Stimulated activated CD4-positive, alpha-beta T cell treated with anti-CD3 and anti-CD28 coated beads, Interleukin-15, amount 100 ng/mL, for 1 hour (primary cell): ENCODE results near the gene PKNOX2.

Experiments used
- DNase-seq, 2 donors: peaks; one replicate each; pipeline ENCODE4 v3.0.0-alpha.2; 2020; ENCODE audit warnings: low read depth in 1 of 2, low spot score in 1 of 2

The PKNOX2 gene

DNA sequence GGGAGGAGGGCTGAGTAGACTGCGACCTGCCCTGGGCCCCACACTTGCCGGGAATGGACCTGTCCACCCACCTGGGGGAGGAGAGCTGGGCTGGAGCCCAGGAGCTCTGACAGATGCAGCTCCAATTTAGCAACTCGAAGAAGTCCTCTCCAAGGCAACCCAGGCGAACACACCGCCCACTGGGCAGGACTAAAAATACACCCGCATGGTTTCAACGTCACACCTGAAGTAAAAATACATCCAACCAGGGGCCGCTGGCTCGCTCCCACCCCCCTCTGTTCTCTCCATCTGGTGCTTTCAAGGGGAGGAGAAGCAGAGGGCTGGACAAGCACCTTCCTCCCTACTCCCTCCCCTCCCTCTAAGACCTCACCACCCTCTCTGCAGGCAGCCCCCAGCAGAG, 211.6 kb downstream of the PKNOX2 start:
- no peak for DNase-seq

DNA sequence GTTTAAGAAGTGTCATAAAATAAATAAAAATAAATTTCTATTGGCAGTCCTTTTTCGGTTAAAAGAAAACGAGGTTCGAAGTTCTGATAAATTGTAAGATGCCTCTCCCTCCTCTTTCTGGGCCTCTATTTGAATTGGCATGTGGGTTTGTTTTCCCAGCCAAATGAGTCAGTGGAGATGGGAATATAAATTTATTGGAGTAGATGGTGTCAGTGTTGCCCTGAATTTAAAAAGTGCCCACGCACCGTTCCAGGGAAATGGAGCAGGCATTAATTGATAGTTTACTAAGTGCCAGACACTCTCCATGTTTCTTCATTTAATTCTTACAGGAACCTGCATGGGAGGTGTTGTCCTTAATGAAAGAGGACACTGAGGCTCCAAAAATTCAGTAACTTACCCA, 212.3 kb downstream of the PKNOX2 start:
- no peak for DNase-seq

DNA sequence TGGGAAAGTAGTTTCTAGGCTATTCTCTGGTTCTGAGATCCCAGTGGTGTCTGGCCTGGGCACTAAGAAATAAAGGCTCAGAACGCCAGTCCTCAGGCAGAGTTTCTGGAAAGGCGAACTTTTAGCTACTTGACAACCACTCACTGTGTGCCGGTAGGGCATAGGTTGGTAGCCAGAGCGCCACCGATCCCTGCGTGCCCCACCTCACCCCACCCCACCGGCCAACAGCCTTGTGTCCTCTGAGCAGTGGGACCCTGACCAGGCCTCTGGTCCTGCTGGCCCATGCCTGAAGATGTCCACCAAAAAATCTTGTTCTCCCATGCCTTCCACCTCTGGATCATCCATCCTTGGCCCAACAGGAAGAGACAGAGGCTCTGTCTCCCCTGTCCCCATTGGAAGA, 213.5 kb downstream of the PKNOX2 start:
- DNase-seq = no peak

DNA sequence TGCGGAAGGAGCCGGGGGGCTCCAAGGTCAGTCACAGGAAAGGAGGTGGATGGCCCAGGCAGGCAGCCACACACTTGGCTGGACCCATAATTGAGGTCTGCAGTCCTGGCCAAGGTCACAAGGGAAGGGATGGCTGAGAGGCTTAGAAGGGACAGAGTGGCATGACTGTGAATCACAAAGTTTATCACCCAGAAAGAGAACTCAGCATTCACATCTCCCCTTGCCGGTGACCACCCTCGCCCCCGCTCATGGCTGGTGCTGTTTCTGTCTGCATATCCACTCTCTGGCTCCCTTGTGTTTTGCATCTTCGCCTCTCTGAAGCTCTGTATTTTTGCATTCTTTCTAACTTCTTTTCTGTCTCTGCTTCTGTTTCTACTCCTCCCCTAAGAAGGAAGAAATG, 214.0 kb downstream of the PKNOX2 start:
- DNase-seq = no peak

DNA sequence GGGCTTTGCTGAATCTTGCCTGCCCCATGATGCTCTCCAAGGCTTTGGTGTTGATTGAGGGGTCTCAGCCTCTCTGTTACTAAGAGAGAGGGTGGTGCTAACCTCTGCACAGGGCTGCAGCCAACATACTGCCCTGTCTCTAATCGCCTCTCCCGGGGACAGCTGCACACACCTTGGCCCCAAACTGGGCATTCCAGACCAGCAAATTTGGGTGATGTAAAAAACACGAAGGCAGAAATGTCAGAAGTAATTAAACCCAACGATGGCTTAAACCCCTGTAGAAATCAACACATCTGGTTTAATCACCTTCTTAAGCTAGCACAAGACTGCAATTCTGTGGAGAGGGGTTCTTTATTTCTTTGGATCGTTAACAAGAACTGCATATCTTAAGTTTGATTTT, 215.0 kb downstream of the PKNOX2 start:
- DNase-seq = no peak

DNA sequence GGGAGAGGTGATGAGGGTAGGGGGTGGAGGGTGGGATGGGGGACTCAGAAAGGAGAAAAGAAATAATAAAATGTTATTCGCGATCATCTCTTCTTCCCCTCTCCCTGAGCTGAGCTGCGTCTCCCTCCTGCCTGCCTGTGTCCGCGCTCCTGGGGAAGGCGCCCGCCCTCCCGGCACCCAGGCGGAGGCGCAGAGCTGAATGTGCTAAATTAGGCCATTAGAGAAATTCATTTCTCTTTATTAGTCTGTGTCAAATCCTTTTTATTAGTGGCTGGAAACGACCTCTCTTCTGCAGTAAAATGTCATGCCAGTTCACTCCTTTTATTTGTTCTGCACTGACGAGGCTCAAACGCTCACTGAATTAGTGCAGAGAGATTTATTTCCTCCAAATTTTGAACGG, 215.4 kb downstream of the PKNOX2 start:
- DNase-seq = no peak

DNA sequence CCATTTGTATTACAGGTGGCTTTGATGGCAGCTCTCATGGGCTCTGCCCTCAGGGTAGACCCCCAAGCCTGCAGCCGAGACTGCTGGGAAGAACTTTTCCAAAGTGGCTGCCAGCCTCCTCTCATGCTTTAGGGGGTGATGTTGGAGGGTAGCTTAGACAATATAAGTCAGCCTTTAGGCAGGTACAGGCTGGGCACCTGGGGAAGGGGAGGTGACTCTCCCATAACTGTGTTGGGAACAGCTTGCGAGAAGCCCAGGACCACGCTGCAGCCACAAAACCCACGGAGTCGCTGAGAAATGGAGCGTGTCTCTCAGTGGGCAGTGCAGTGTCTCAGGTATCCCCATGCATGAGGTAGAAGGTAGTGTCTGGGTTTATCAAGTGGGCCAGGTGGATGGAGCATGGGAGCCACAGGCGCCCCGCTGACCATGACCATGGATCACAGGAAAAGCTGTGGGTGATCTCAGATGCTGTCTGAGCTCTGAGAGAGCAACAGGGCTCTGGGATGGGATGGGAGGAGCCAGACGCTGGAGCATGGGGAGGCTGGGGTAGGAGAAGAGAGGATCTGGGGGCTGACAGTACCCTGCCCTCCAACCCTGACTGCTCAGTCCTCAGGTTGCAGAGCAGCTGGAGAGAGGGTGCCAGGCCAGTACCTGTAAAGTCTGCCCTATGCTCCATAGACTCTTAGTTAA, 216.3 kb downstream of the PKNOX2 start:
- DNase-seq = no peak

DNA sequence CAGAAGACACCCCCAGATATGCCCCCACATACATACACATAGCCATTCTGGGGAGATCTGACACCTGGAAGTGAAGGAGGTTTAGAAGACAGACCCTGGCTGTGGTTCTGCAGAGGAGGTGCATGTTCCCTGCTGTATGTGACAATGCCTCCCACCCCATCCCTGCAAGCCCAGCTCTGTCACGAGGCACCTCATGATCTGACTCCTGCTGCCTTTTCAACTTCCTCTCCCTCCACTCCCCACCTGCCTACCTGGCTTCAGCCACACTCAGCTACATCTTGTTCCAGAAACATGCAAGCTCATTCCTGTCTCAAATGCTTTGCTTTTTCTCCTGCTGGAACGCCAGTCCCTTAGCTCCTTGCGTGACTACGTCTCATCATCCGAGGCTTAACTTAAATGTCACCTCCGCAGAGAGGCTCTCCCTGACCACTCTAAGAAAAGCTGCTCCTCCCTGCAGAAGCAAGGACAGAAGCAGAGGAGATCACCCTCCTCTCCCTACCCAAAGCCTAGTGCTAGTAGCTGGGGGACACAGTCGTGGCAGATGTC, 217.0 kb downstream of the PKNOX2 start:
- DNase-seq = no peak

DNA sequence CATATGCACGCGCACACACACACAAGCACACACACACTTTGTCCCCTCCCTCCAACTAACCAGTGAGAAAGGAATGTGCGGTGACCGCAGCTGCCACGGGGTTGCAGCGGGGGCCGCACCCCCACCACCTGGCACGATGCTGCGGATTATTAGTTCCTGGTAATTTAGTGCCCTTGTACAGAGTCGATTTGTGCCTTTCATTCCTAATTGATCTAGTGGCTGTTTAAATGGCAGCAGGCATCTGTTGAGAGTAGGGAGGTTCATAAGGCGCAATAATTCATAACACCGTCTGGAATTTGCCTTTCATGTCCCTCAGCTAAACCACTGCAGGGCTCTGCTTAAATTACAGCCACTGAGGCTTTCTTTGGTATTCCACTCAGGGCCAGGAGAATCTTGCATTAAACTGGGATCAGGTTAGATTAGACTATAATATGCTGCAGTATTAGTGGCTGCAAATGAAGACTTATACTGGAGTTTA, 217.8 kb downstream of the PKNOX2 start:
- no peak for DNase-seq

DNA sequence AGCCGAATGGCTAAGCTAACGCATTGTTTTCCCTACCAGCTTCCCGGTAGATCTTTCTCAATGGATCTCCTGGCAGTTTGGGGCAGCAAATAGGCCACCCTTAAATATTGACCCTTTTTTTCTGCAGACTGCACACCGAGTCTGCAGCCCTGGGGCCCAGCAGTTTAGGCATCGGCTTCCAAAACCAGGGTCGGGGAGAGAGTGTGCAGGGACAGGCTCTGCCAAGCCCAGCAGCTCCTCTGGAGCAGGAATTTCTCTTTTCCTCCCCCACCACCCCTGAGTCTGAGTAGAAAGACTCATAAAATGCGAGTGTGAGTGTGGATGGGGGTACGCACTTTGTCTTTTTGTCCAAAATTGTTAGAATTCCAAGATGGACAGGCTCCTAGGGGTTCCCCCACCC, 218.3 kb downstream of the PKNOX2 start:
- no peak for DNase-seq

DNA sequence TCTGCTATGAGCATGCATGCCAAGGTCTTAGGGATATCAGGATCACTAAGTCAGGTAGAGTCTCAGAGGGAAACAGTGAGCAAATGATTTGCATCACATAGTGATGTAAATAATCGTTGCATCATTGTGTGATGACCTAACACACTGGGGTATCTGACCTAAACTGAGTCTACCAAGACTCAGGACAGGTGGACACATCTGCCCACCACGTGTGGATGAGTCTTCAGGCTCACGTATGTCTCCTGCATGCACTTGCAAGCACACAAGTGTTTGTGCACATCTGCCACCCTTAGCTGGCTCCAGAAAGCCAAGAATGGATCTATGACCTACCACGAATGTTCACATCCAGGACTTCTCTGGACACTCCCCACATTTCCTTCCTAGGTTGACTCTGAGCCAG, 220.3 kb downstream of the PKNOX2 start:
- no peak for DNase-seq

DNA sequence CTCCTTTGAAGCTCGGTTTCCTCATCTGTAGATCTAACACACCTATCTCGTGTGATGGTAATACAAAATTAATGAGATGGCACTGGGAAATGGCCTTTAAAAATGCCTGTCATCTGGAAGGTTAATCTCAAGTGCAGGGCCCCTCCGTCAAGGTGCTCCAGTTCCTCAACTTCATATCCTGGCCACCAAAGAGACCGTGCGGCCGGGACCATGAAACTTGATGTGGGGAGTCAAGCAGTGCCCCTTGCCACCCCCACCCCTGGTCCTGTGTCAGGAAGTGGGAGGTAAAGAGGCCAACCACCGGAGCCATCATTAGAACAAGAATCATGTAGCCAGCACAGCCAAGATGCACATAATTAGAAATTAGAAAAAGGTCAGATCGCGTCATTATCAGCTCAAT, 223.3 kb downstream of the PKNOX2 start:
- no peak for DNase-seq

DNA sequence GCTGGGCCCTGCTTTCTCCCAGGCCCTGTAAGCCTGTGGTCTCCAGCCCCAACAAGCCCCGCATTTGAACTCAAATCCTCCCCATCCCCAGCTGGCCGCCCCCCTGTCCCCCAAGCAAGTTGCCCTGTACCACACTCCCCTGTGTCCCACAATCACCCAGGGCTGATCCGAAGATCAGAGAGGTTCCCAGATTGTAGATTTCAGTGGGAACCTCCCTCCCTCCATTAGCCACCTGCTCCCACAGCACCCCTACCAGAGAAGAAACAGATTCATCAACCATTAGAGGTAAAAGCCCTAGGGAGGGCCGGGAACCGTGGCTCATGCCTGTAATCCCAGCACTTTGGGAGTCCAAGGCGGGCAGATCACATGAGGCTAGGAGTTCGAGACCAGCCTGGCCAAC, 224.1 kb downstream of the PKNOX2 start:
- DNase-seq = no peak

DNA sequence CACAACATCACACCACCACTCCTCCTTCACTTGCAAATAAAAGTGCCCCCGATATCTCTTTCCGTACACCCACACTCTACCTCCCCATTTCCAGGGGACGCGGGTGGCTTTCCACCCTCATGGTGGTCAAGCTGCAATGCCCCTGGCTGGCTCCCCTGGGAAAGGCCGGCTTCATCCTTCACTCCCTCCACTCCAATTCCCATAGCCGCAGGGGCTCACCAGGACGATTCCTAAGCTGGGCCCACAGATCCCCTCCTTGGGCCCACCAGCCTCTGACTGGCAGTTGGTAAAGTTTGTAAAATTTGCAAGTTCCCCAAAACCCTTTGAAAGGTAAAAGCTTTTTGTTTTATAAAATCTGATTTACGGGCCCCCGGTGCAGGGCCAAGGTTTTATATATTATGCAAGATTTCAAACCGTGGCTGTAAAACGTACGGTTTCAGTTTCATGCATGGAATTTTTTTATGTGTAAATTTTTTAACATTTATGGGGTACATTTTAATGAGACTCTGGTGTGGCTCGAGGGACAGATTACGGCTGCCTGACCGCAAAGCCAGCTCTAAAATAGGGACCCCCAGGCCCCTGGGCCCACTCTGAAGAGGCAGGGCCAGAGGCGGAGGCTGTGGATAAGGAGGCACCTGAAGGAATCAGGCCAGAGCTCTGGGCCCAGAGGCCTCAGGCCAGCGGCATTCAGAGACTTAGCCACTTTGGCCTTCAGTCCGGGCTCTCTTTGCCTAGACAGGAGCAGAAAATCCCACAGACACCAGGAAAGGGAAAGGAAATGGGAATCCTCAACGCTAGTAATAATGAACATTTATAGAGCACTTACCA, 225.0 kb downstream of the PKNOX2 start:
- no peak for DNase-seq

DNA sequence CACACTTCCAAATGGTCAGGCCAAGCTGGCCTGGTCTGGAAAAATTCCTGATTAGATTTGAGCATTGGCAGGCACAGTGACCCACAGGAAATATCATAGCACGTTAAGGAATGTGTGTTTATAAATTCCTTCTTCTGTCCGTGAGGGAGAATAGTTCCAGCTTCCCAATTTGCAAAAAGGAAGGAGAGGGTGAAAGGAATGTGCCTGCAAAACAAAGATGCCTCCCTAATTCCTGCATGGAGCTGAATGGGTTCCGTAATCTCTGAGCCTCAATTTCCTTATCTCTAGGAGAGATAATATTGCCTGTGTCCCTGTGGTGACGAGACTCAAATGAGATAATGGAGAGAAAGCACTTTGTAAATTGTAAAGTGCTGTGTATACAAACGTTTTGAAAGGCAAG, 226.4 kb downstream of the PKNOX2 start:
- DNase-seq = no peak

DNA sequence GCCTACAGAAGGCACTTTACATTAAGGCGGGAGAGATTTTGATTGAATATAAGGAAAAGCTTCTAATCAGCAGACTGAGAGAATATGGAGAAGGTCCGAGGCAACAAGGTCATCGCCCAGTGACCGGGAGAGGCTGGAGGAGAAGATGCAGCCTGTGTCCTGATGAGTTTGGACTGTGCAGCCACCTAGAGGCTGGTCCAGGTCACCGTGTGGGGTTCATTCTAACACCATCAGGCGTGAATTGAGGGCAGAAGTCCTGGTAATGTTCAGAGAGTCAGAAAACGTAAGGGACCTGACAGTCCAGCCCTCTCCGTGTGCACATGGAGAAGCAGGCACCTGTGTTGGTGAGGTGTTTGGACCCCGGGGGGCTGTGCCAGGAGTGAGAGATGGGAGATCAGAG, 228.8 kb downstream of the PKNOX2 start:
- no peak for DNase-seq

DNA sequence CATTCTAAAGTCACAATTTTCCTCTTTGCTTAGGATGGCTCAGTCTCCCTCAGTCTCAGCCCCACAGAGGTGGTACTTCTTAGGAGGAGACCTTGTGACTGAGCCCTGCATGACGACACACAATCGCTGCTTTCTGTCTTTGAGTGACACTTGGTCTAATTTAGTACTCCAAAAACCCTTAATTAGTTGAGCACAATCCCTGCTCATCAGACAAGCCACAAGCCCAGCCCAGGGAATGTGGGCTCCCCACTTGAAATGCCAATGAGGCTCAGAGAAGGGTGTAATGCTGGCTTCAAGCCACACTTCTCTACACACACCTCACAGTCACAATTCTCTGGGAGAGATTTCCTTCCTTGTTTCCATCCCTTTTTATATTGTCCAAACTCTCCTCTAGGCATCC, 229.7 kb downstream of the PKNOX2 start:
- no peak for DNase-seq

DNA sequence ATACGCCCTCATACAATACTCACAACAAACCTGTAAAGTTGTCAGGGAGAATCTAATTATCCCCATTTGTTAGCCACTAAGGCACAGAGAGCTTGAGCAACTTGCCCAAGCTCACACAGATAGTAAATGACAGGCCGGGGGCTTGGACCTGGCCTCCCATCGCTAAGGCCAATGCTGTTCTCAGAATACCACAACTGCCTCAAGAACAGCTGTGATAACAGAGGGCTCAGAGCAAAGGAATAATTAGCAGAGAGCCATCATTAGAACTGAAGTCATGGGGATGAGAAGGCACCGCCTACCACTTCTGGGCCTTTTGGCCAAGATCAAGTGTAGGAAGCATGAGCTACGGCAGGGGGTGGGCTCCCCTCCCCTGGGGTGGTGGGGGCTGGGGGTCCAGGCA, 232.9 kb downstream of the PKNOX2 start:
- DNase-seq = no peak

DNA sequence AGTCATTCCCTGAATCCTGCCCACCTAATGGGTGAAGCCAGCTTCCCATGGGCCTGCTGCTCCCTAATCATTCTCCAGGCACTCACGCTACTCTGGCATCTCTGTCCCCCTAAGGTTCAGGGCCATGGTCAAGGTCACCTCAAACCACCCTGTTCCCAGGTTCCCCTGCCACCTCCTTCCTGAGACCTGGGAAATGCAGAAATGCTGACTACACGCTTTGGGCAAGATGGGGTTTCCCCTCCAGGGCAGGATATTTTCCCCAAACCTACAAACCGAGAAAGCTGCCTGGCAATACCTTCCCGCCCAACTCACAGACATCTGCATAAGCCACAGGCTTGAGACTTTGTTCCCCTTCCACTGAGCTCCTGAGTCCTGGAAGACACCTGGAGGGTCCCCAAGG, 233.9 kb downstream of the PKNOX2 start:
- no peak for DNase-seq

DNA sequence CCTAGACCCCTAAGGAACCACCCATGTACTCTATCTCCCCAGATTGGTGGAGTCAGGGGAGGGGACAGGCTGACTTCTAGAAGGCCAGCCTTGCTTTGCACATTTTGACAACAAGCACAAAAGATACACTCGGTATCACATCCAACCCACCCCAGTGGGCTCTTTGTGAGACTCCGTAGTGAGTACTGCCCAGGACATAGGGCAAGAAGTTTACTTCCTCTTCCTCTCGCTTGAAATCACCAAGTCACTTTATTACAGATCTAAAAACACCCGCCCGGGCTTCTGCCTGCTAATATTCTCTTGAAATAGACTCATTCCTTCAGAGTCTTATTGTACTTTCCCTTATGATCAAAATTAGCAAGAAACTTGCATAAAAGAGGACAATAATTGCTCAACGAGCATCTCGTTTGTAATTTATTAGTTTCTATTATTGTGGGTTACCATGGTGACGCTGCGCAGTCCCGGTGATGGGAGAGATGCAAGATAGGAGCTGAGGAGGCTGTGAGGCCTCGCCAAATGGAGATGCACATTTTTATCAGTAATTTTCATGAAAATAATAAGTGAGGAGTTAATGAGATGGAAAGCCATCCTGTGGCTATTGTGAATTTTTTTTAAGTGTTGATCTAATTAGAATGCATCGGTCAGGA, 234.6 kb downstream of the PKNOX2 start:
- no peak for DNase-seq

DNA sequence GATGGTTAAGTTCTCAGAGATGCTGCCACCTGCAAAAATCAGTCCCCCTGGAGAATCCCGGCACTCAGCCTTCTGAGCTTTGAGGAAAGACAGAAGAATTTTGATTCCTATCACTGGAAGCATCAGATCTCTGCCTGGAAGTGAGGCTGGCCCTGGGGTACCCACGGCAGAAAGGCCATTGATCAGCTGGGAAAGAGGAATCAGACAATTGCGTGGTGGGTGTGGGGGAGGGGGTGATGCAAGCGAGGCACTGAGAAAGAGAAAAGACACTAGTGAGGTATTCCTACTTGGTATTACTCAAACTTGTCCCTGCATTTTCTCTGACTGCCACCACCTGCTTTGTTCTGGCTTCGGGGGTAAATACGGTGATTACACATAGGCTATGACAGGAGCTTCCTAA, 235.4 kb downstream of the PKNOX2 start:
- DNase-seq = no peak

DNA sequence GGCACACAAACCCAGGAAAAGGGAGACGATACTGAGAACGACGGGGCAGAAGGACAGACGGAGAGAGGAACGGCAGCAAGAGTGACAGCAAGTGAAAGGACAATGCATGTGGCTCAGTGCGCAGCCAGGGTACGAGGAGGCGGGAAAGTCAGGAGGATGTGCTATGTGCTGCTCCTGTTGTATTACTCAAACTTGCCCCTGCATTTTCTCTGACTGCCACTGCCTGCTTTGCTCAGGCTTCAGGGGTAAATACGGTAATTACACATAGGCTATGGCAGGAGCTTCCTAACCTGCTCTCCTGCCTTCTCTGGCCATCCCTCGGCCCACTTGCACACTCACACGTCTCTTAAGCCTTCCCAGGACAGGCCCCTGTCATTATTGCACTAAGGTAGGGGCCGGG, 236.7 kb downstream of the PKNOX2 start:
- no peak for DNase-seq
